GM11168 (cell line): Measurements from ENCODE around the gene UBA7.
"Not testable (repeated sequence)": the region's sequence is repeated elsewhere in the genome, so short reads cannot be mapped to it uniquely, and the experiment has no call there.

ENCODE experiments used
- in situ Hi-C: fragments of 300-500 bp; cut with MboI; formaldehyde crosslinking; loops from one replicate; pipeline ENCODE4 v1.12.0; 2022; ENCODE audit warnings: low sequenced_read_pairs; ENCODE audit not compliant: unreplicated experiment

Gene UBA7, protein sequence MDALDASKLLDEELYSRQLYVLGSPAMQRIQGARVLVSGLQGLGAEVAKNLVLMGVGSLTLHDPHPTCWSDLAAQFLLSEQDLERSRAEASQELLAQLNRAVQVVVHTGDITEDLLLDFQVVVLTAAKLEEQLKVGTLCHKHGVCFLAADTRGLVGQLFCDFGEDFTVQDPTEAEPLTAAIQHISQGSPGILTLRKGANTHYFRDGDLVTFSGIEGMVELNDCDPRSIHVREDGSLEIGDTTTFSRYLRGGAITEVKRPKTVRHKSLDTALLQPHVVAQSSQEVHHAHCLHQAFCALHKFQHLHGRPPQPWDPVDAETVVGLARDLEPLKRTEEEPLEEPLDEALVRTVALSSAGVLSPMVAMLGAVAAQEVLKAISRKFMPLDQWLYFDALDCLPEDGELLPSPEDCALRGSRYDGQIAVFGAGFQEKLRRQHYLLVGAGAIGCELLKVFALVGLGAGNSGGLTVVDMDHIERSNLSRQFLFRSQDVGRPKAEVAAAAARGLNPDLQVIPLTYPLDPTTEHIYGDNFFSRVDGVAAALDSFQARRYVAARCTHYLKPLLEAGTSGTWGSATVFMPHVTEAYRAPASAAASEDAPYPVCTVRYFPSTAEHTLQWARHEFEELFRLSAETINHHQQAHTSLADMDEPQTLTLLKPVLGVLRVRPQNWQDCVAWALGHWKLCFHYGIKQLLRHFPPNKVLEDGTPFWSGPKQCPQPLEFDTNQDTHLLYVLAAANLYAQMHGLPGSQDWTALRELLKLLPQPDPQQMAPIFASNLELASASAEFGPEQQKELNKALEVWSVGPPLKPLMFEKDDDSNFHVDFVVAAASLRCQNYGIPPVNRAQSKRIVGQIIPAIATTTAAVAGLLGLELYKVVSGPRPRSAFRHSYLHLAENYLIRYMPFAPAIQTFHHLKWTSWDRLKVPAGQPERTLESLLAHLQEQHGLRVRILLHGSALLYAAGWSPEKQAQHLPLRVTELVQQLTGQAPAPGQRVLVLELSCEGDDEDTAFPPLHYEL

DNA sequence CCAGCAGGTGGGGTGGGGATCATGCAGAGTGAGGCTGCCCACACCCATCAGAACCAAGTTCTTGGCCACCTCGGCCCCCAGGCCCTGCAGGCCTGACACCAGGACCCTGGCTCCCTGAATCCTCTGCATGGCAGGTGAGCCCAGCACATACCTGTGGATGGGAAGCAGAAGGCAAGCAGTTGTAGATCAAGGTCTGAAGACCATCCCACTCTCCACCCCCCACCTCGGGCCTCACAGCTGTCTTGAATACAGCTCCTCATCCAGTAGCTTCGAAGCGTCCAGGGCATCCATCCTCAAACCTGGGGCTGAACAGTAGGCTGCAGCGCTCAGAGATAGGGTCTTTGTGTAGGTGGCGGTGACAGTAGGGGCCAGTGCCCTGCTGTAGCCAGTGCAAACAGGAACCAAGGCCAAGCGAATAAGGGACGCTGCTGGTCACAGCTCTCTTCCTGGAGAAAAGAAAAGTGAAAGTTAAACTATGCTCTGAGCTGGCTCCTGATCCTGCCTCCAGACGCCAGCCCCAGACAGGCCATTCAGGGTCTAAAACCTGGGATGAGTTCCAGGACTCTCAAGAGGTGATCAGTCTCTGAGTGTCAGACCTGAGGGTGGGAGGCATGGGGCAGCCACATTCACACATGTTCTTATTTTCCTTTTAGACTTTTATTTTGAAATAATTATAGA lies at the start of gene UBA7:
UBA7 (minus strand) TSS at position 457 of the 678 bp plus-strand sequence; CDS start at position 291, 166 bp downstream.
- in situ Hi-C loops, result no loop called here

DNA sequence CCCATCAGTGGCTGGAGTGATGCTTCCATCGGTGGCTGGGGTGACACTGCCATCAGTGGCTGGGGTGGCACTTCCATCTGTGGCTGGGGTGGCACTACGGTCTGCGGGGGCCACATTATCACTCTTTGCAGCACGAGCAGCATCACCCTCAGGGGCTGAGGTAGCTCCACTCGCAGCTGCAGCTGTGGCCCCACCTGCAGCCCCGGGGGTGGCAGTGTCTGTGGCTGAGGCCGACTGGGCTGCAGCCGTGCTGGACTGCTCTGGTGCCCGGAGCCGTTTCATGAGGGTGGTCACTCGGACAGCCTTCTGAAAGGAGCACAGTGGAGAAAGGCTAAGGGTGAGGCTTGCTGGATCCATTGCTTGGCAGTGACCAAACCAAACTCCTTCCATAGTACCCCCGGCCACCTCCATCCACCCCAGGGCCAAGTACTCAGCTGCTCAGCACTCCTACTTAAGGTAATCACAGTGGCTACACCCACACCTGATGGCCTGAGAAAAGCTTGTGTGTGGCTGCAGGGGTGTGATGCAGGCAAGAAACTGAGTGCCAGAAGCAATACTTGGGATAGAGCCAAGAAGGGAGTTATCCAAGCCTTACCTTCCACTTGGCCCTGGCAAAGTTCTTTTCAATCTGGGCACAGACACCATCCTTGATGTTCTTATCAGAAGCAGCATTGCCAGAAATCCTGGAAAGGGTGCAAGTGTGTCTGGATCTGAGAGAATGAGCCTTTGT lies 46.0 kb upstream of the UBA7 start:
- in situ Hi-C loops, result no loop called here

DNA sequence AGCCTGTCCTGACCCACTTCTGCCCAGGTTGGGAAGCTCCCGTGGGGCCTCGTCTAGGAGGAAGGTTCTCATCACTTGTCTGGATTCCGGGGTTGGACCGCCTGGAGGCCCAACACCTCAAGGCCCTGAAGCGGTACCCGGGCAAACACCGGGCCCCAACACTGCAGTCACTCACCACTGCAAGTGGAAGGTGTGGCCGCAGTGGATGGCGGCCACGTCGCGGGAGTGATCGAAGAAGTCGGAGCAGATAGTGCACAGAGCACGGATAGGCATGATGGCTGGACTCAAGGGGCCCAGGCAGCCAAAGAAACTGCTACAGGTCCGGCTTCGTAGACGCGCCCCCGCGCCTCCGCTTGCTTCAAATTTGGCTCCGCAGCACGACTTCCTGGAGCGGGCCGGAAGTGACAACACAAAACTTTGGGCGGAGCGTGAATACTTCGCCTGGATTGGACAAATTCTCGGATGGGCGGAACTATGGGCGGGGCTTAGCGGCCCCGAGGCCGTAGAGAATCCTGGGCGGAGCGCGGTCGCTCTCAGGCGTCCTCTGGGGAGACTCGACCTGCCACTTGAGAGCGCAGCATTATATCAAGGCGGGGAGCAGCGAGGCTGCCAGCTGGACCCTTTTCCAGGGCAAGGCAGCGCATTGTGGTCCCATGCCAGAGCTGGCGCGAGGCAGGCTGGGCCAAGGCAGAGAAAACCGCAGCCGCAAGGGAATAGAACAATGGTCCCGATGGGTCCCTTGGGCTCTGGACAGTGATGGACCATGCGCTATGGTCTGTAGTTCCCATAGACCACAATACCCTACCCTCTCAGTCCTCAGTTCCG lies 42.6 kb upstream of the UBA7 start, which contains the start of gene TRAIP:
TRAIP (minus strand) TSS at position 384 of the 825 bp plus-strand sequence; CDS start at position 273, 111 bp downstream.
- in situ Hi-C loops, result no loop called here

DNA sequence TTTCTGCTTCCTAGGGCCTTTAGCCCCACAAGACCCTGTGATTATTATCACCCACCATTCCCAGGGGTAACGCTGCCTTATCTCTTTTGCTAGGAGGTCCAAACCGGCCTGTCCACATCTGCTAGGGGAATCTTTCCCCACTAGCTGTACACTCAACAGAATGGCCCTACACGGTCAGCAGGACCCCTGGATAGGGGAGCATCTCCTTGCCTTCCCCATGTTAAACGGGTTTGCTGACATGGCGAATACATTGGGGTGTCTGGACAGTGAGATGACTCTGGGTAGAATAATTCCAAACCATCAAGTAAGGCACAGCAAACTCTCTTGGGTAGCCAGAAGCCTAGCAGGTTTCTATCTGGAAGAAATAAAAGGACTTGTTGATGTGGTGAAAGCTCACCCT lies 41.9 kb upstream of the UBA7 start:
- in situ Hi-C loops, result no loop called here

DNA sequence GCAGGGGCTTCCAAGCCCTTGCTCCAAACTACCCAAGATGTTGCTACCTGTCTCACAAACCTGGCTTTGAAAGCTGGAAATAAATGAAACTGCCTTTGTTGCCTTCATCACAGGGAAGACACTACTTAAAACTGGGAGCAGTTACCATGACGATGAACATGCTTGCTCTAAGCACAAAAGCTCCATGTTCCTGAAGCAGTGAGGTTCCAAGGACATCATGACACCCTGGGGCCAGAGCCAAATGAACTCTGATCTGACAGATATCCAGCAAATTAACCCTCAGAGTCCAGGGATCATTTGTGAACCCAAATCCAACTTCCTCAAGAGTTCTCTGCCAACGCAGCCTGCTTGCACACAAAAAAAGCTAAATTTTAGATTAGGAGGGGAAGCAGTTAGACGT lies 31.9 kb upstream of the UBA7 start:
- in situ Hi-C loops, result no loop called here

DNA sequence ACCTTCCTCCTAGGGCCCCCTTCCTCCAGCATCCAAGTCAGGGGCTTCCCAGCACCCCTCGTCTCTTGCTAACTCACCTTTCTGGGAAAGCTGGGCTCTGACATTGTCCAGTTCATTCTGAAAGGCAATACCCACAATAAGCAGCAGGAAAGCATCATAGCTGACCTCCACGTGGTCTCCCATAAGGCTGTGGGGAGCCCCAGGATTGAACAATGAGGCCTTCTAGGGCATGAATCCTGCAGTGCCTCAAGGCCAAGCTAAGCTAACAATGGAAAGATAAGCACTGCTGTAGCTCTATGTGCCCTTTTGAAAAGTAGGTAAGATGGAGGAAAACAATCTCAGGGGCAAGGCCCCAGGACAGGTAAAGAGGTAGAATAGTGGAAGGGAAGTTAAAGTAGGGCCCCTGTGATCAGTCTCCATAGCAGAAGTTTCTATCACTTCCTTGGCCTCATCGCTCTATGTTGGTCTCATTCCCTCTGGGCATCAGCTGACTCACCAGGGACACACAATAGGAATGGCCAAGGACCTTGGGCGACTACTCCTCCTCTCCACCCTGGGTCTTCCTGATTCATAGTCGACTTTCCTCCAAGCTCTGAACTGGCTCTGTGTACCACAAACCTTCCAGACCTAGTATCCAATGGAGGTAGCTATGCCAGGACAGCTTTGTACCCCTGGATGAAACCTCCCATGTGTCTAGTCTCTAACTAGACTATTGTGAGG lies 30.9 kb upstream of the UBA7 start:
- in situ Hi-C loops, result no loop called here

DNA sequence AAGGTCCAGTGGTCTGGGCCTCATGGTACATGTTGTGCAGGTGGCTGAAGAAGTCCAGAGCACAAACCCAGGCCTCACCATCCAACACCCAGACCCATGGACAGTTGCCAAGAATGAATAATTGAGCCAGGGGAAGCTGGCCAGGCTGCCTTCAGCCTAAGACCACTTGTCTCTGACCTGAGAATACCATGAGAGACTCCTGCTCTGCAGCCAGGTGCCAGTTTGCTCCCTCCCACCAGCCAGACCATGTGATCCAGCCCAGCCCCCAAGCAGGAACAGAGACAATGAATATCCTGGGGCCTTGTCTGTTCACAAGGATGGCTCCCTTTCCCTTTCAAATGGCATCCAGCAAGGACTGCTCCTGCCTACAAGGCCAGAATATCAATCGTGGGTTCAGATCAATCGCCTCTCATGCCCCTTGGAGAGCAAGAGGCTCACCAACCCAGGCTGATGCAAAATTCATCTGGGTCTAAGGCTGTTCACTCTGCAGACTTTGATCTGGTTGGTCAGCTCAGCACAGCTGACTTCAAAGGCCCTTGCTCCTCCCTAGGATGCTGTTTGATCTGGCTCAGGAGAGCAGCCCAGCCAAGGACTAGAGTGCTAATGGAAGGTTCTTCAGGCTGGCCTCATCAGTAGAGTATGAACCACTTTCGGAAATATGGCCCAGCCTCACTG lies 29.2 kb upstream of the UBA7 start:
- in situ Hi-C loops, result no loop called here

DNA sequence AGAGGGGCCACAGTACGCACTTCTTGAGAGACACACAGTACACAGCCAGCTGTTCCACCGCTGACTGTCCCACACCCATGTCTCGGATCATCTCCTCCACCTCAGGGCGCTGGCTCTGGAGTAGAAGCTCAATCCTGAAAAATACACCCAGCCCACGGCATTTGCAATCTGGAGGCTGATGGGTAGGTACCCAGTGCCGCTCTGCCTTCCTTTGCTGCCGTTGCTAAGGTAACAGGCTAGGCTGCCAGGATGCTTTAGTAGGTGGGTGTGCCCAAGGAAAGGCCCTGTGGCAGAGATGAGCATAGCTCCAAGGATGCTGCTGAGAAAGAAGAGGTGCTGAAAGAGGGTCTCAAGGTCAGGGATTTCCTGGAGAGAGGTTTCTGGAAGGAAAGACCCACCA lies 28.1 kb upstream of the UBA7 start:
- in situ Hi-C loops, result no loop called here

DNA sequence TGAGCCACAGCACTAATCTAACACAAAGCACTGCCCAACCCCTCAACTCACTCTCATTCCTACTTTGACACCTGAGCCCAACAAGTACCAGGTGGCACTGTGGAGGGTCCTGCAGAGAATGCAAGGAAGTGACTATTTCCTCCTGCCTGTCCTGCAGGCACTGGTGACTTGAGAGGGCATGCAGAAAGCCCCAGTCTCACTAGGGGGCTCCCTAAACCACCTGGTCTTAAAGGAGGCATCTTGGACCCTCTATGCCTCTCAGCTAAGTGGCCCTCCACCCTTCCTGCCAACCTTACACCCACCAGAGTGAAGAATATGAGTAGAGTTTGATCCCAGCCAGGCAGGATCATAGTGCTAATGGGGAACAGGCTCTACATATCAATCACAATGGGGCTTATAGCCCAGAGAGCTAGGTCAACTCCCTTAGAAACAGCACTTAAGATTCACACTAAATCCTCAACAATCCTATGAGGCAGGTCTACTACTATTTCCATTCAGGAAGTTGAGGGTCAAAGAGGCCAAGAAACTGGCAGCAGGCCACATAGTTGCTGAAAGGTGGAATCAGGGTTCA lies 27.5 kb upstream of the UBA7 start:
- in situ Hi-C loops, result no loop called here

DNA sequence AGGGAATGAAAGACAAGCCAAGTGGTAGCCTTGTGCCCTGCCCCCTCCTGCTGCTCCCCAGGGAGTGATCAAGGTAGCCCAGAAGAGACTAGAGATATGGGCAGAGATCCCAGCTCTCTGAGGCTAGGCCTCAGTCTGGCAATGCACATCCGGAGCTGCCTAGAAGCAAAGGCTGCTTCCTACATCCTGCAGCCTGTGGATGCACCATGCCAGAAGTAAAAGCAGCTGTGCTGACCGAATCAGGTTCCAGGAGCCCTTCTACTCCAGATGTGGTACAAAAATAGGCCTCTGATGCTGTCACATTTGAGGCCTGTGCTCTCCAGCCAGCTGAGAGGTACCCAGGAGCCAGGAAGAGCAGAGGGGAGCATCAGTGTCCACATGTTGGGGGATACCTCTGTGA lies 26.6 kb upstream of the UBA7 start:
- in situ Hi-C loops, result no loop called here

DNA sequence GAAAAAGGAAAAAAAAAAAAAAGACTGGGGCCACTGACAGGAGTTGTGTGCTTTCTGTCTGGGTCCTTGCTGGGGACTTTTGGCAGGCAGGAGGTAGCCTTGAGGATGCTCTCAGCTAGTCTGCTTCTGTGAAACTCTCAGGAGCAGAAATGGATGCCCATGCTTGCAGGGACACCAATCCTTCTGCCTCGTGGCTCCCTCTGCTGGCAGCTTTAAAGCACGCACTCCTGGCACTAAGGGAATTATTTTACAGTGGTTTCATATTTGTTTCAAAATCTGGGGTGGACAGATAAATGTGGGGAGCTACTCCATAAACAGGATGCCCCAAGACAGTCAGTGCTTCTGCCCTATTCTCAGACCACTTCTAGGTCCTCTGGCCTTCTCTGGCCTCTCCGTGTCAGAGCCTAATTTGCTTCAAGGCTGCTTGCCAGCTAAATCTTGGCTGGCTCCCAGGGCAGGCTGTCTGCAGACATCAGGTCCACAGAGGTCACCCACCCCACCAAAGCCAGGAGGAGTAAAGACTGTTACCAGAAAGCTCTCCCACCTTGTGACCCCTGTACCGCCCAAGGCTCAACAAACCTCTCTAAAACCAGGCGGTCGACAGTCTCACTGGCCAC lies 25.5 kb upstream of the UBA7 start:
- in situ Hi-C loops, result no loop called here

DNA sequence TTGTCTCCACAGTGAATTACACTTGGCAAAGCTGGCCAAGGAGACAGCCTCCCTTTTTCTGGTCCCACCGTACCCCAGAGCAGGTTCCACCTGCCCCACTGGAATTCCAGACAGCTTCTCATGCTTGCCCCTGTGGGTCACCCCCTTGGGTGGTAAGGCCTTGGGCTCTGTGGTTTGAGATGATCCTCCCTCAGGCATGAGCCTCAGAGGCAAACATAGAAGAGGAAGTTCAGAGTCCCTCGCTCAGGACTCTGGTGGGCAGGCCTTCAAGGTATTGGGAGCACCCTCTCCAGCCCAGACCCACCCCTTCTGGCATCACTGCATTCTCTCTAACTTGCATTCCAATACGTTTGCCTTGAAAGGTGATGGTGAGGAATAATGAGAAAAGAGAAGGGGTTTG lies 17.6 kb upstream of the UBA7 start:
- in situ Hi-C loops, result no loop called here

DNA sequence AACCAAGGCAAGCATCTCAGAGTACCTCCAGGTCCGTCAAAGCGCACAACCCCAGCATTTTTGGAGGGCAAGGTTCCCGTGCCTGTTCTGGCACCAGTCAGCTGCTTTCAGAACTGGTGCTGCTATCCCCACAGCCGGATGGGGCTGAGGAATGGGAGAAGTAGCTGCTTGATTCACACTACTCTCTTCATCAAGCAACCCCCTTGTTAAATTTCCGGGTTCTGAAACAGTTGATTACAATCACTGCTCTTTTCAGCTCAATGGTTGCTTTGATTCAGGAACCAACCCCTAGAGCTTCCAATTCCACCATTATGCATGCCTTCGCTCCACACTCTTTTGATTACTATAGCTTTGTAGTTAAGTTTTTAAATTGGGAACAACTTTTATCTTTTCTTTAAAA lies 12.3 kb upstream of the UBA7 start:
- in situ Hi-C loops, result no loop called here

DNA sequence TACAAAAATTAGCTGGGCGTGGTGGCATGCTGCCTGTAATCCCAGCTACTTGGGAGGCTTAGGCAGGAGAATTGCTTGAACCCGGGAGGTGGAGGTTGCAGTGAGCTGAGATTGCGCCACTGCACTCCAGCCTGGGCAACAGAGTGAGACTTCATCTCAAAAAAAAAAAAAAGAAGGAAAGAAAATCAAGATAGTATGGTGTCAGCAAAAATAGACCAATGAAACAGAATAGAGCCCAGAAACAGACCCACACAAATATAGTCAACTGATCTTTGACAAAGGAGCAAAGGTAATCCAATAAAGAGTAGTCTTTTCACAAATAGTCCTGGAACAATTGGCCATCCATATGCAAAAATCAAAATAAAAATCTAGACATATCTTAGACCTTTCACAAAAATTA lies 9.4 kb upstream of the UBA7 start:
- in situ Hi-C loops, result not testable (repeated sequence)

DNA sequence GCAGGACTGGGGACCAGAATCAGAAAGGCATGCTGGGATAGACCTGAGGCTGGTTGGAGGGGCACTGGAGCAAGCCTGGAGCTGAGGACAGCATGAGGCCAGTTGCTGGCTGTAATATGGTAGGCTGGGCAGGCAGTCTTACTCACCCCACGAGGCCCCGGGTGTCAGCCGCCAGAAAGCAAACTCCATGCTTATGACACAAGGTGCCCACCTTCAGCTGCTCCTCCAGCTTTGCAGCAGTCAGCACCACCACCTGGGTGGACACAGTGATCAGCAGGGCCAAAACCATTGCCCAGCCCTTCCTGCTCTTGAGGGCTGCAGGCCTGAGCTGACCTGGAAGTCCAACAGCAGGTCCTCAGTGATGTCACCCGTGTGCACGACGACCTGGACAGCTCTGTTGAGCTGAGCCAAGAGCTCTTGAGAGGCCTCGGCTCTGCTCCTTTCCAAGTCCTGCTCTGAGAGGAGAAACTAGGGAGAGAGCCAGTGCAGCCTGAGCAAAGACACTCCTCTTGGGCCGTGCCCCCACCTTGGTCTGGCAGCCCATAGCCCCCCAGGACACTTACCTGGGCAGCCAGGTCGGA lies 747 bp downstream of the UBA7 start:
- in situ Hi-C loops, result no loop called here

DNA sequence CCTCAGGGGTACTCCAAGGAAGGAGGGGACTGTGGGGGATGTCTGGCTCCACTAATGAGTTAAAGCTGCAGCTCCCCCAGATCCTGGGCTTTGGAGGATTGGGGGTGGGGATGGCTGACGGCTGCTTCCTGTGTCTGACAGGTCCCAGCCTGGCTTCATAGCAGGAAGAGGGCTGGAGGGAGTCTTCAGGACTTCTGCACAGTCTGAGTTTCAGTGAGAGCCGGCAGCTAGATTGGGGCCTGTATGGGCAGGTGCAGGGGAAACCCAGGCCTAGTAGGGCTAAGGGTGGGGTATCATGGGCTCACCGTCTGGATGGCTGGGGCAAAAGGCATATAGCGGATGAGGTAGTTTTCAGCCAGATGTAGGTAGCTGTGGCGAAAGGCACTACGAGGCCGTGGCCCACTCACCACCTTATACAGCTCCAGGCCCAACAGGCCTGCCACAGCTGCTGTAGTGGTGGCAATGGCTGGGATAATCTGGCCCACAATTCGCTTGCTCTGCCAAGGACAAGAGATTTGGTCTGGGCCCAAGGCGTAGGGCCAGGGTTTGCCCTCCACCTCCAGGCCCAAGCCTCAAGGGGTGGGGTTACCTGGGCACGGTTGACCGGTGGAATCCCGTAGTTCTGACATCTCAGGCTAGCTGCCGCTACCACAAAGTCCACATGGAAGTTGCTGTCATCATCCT lies 6.2 kb downstream of the UBA7 start:
- in situ Hi-C loops, result no loop called here
